SK-N-SH treated with all-trans-retinoic acid at 6 μM for 48 hours (cell line): Measurements from ENCODE around the gene POU2F3.

Experiments
- ARNTL ChIP-seq: fragments of 450-650 bp; formaldehyde crosslinking; IDR thresholded peaks from 2 replicates; pipeline ENCODE4 v1.5.0; 2020; ENCODE audit warnings: low read depth, mild to moderate bottlenecking, moderate library complexity, borderline replicate concordance
- ESRRG ChIP-seq: fragments of 250-450 bp; sonication (Bioruptor Pico); IDR thresholded peaks from 2 replicates; pipeline ENCODE4 v1.6.1; 2021; ENCODE audit warnings: mild to moderate bottlenecking
- ISL1 ChIP-seq: fragments of 250-450 bp; sonication (Bioruptor Pico); IDR thresholded peaks from 2 replicates; pipeline ENCODE4 v2.1.2; 2022; ENCODE audit warnings: mild to moderate bottlenecking, moderate library complexity
- ZFP3 ChIP-seq: fragments of 250-450 bp; sonication (Bioruptor Pico); IDR thresholded peaks from 2 replicates; pipeline ENCODE4 v1.5.0; 2020; ENCODE audit warnings: mild to moderate bottlenecking, moderate library complexity
- ZNF70 ChIP-seq: fragments of 450-650 bp; formaldehyde crosslinking; IDR thresholded peaks from 2 replicates; pipeline ENCODE4 v1.5.0; 2020; ENCODE audit warnings: mild to moderate bottlenecking, moderate library complexity
- TF ChIP-seq, protein P1 (sequence below): fragments of 250-450 bp; sonication (Bioruptor Pico); IDR thresholded peaks from 2 replicates; pipeline ENCODE4 v1.8.0; 2021; ENCODE audit warnings: low read depth, mild to moderate bottlenecking, moderate library complexity, borderline replicate concordance
- TF ChIP-seq, protein P2 (sequence below): fragments of 250-450 bp; sonication (Bioruptor Pico); IDR thresholded peaks from 2 replicates; pipeline ENCODE4 v1.8.0; 2020; ENCODE audit warnings: mild to moderate bottlenecking, moderate library complexity, borderline replicate concordance
- TF ChIP-seq, protein P3 (sequence below): fragments of 250-450 bp; sonication (Bioruptor Pico); IDR thresholded peaks from 2 replicates; pipeline ENCODE4 v1.5.0; 2020; ENCODE audit warnings: mild to moderate bottlenecking, moderate library complexity

DNA sequence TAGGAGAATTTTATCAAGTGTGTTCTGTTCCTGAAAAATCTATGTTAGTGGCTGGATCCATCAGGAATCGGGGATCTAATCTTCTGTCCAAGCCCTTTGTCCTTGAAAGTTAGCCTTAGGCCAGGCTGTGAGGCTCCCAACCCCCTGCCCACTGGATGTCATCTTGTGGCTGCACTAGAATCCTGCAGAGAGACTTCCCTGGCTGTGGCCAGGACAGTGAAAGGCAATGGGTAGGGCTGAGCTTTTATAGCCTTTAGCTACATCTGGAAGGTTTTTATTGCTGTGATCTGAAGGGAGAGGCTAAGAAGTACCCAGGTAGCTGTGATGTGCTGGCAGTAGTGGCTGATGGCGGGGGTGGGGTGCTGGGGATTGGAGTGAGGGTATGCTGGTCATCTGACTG lies 27.0 kb upstream of the POU2F3 start:
- TF ChIP-seq ARNTL (CRISPR knock-in tag) (no peak), ISL1 (CRISPR knock-in tag) (no peak), ESRRG (CRISPR knock-in tag) (no peak), ZFP3 (no peak), ZNF70 (CRISPR knock-in tag) (no peak)
- TF ChIP-seq, protein P1, sequence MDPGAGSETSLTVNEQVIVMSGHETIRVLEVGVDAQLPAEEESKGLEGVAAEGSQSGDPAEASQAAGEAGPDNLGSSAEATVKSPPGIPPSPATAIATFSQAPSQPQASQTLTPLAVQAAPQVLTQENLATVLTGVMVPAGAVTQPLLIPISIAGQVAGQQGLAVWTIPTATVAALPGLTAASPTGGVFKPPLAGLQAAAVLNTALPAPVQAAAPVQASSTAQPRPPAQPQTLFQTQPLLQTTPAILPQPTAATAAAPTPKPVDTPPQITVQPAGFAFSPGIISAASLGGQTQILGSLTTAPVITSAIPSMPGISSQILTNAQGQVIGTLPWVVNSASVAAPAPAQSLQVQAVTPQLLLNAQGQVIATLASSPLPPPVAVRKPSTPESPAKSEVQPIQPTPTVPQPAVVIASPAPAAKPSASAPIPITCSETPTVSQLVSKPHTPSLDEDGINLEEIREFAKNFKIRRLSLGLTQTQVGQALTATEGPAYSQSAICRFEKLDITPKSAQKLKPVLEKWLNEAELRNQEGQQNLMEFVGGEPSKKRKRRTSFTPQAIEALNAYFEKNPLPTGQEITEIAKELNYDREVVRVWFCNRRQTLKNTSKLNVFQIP (CRISPR knock-in tag), result no peak
- TF ChIP-seq, protein P2, sequence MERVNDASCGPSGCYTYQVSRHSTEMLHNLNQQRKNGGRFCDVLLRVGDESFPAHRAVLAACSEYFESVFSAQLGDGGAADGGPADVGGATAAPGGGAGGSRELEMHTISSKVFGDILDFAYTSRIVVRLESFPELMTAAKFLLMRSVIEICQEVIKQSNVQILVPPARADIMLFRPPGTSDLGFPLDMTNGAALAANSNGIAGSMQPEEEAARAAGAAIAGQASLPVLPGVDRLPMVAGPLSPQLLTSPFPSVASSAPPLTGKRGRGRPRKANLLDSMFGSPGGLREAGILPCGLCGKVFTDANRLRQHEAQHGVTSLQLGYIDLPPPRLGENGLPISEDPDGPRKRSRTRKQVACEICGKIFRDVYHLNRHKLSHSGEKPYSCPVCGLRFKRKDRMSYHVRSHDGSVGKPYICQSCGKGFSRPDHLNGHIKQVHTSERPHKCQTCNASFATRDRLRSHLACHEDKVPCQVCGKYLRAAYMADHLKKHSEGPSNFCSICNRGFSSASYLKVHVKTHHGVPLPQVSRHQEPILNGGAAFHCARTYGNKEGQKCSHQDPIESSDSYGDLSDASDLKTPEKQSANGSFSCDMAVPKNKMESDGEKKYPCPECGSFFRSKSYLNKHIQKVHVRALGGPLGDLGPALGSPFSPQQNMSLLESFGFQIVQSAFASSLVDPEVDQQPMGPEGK (CRISPR knock-in tag), result no peak
- TF ChIP-seq, protein P3, sequence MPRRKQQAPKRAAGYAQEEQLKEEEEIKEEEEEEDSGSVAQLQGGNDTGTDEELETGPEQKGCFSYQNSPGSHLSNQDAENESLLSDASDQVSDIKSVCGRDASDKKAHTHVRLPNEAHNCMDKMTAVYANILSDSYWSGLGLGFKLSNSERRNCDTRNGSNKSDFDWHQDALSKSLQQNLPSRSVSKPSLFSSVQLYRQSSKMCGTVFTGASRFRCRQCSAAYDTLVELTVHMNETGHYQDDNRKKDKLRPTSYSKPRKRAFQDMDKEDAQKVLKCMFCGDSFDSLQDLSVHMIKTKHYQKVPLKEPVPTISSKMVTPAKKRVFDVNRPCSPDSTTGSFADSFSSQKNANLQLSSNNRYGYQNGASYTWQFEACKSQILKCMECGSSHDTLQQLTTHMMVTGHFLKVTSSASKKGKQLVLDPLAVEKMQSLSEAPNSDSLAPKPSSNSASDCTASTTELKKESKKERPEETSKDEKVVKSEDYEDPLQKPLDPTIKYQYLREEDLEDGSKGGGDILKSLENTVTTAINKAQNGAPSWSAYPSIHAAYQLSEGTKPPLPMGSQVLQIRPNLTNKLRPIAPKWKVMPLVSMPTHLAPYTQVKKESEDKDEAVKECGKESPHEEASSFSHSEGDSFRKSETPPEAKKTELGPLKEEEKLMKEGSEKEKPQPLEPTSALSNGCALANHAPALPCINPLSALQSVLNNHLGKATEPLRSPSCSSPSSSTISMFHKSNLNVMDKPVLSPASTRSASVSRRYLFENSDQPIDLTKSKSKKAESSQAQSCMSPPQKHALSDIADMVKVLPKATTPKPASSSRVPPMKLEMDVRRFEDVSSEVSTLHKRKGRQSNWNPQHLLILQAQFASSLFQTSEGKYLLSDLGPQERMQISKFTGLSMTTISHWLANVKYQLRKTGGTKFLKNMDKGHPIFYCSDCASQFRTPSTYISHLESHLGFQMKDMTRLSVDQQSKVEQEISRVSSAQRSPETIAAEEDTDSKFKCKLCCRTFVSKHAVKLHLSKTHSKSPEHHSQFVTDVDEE (CRISPR knock-in tag), result no peak
